HL-60 (cell line): Measurements from ENCODE around the gene DMC1.
"Not testable (repeated sequence)": the region's sequence is repeated elsewhere in the genome, so short reads cannot be mapped to it uniquely, and the experiment has no call there.

ENCODE experiments used
- DNase-seq, 2 experiments: peaks; one replicate each; pipeline ENCODE4 v3.0.0-alpha.2; 2010 to 2020; ENCODE audit warnings: low read depth in 1 of 2, low spot score in 1 of 2
- H3K27ac ChIP-seq: fragments of 250-450 bp; sonication (Bioruptor Pico); replicated peaks from 2 replicates; pipeline ENCODE4 v1.5.1; 2020; ENCODE audit warnings: mild to moderate bottlenecking, moderate library complexity
- H3K27me3 ChIP-seq: fragments of 250-450 bp; sonication (Bioruptor Pico); 2 replicates; pipeline ENCODE4 v1.5.1; 2021; ENCODE audit warnings: mild to moderate bottlenecking, moderate library complexity; ENCODE audit not compliant: insufficient read depth, poor library complexity, severe bottlenecking
- H3K4me3 ChIP-seq: replicated peaks from 2 replicates; pipeline ENCODE4 v1.5.1; 2011; ENCODE audit warnings: mild to moderate bottlenecking, control low read depth, low read length; ENCODE audit not compliant: insufficient read depth
- CTCF ChIP-seq: IDR thresholded peaks from one replicate; pipeline ENCODE4 v1.5.1; 2011; ENCODE audit warnings: low read length, control low read depth, inconsistent platforms; ENCODE audit not compliant: insufficient read depth
- GABPA ChIP-seq: IDR thresholded peaks from 2 replicates; pipeline ENCODE4 v1.6.1; 2012; ENCODE audit warnings: low read depth
- POLR2AphosphoS5 ChIP-seq: IDR thresholded peaks from 2 replicates; pipeline ENCODE4 v1.6.1; 2012; ENCODE audit warnings: low read depth
- SPI1 ChIP-seq: IDR thresholded peaks from 2 replicates; pipeline ENCODE4 v1.6.1; 2012; ENCODE audit warnings: low read depth, mild to moderate bottlenecking, borderline replicate concordance
- long read RNA-seq: library from polyadenylated mRNA; unstranded; transcript quantifications from one replicate; pipeline ENCODE4 v2.0.0, GENCODE V29; 2020
- TF ChIP-seq, protein P1 (sequence below): IDR thresholded peaks from 2 replicates; pipeline ENCODE4 v1.6.1; 2012; ENCODE audit warnings: low read depth; ENCODE audit not compliant: insufficient replicate concordance

Gene DMC1, protein sequence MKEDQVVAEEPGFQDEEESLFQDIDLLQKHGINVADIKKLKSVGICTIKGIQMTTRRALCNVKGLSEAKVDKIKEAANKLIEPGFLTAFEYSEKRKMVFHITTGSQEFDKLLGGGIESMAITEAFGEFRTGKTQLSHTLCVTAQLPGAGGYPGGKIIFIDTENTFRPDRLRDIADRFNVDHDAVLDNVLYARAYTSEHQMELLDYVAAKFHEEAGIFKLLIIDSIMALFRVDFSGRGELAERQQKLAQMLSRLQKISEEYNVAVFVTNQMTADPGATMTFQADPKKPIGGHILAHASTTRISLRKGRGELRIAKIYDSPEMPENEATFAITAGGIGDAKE
- long read RNA-seq, partial matches to known transcripts: 3 of 21 reads
- long read RNA-seq, other reads (novel, unspliced or antisense): 16 of 21 reads

GRCh38 chr22:38569972-38570778, at the start of gene DMC1:
TSS of gene DMC1 (minus strand) at chr22:38570183. CDS start at chr22:38568256, 1,927 bp downstream.
- DNase-seq: peak; percentile 82 to 91
- peak within 1 kb of the TSS; percentile 89 for H3K27ac ChIP-seq

DNA sequence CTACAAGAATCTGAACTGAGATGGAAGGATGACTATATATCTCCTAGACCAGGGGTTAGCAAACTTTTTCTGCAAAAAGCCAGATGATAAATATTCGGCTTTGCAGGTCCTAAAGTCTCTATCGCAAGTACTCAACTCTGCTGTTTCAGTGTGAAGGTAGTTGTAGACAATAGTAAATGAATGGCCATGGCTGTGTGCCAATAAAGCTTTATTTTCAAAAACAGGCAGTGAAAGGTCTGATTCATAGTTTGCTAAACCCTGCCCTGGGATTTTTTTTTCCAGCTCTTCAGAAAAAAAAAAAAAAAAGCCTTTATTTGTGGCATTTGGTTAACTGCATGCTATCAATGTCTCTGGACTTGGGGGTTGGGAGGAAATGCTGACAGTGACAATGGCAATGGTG, 48.7 kb upstream of the DMC1 start:
- H3K4me3 ChIP-seq: no peak overlapping the region
- TF ChIP-seq SPI1: no peak
- no peak for TF ChIP-seq POLR2AphosphoS5
- no peak for TF ChIP-seq CTCF
- TF ChIP-seq, protein P1, sequence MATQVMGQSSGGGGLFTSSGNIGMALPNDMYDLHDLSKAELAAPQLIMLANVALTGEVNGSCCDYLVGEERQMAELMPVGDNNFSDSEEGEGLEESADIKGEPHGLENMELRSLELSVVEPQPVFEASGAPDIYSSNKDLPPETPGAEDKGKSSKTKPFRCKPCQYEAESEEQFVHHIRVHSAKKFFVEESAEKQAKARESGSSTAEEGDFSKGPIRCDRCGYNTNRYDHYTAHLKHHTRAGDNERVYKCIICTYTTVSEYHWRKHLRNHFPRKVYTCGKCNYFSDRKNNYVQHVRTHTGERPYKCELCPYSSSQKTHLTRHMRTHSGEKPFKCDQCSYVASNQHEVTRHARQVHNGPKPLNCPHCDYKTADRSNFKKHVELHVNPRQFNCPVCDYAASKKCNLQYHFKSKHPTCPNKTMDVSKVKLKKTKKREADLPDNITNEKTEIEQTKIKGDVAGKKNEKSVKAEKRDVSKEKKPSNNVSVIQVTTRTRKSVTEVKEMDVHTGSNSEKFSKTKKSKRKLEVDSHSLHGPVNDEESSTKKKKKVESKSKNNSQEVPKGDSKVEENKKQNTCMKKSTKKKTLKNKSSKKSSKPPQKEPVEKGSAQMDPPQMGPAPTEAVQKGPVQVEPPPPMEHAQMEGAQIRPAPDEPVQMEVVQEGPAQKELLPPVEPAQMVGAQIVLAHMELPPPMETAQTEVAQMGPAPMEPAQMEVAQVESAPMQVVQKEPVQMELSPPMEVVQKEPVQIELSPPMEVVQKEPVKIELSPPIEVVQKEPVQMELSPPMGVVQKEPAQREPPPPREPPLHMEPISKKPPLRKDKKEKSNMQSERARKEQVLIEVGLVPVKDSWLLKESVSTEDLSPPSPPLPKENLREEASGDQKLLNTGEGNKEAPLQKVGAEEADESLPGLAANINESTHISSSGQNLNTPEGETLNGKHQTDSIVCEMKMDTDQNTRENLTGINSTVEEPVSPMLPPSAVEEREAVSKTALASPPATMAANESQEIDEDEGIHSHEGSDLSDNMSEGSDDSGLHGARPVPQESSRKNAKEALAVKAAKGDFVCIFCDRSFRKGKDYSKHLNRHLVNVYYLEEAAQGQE: no peak
- TF ChIP-seq GABPA: no peak
- no peaks in the 10 kb centered on the region for H3K27me3 ChIP-seq
- DNase-seq: no peak
- no peak overlapping the region for H3K27ac ChIP-seq

More at GRCh38 chr22:38569972-38570778, at the start of gene DMC1:
- Histone ChIP-seq H3K27me3 (no peaks in the 10 kb centered on the region), H3K4me3 (peak within 1 kb of the TSS; percentile 72)
- TF ChIP-seq CTCF: no peak
- TF ChIP-seq SPI1: no peak
- TF ChIP-seq POLR2AphosphoS5: peak; percentile 84
- TF ChIP-seq, protein P1: peak; percentile 18
- no peak for TF ChIP-seq GABPA

- no peak overlapping the region for H3K4me3 ChIP-seq
- TF ChIP-seq SPI1: no peak
- no peak for TF ChIP-seq CTCF
- no peak for TF ChIP-seq POLR2AphosphoS5
- TF ChIP-seq GABPA: no peak
- TF ChIP-seq, protein P1: no peak
- H3K27ac ChIP-seq: no peak overlapping the region
- DNase-seq: no peak
- H3K27me3 ChIP-seq: no peaks in the 10 kb centered on the region
Measured at GRCh38 chr22:38618258-38618657, 48.3 kb upstream of the DMC1 start.

- not testable (repeated sequence) for H3K27ac ChIP-seq, DNase-seq, H3K4me3 ChIP-seq, H3K27me3 ChIP-seq
Measured at GRCh38 chr22:38615064-38615405, 45.1 kb upstream of the DMC1 start.
